ENCODE results near the gene SDK1.
"Not testable (repeated sequence)": the region's sequence is repeated elsewhere in the genome, so short reads cannot be mapped to it uniquely, and the experiment has no call there.

The SDK1 gene

GRCh38 chr7:3914051-3914775, 613.2 kb downstream of the SDK1 start:
- DNase-seq (ENCODE audit: low spot score), result no peak

- no peak for DNase-seq (ENCODE audit: low spot score)
Measured at GRCh38 chr7:3915337-3915878, 614.4 kb downstream of the SDK1 start.

- no peak for DNase-seq (ENCODE audit: low spot score)
Measured at GRCh38 chr7:3916146-3916545, 615.1 kb downstream of the SDK1 start.

- no peak for DNase-seq (ENCODE audit: low spot score)
Measured at GRCh38 chr7:3917436-3917835, 616.4 kb downstream of the SDK1 start.

DNA sequence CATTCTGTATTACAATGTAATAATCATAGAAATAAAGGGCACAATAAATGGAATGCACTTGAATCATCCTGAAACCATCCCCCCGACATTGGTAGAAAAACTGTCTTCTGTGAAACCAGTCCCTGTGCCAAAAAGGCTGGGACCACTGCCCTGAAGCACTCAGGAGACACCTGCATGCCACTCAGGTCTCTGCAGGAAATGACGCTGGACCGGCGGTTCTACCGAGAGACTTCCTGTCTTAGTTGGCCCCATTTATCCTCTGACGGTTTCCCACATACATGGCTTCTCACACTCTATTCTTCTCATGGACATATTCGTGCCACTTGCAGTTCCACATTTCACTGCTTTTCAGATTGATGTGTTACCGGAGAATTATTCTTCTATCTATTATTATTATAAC, 617.5 kb downstream of the SDK1 start:
- no peak for DNase-seq (ENCODE audit: low spot score)

DNA sequence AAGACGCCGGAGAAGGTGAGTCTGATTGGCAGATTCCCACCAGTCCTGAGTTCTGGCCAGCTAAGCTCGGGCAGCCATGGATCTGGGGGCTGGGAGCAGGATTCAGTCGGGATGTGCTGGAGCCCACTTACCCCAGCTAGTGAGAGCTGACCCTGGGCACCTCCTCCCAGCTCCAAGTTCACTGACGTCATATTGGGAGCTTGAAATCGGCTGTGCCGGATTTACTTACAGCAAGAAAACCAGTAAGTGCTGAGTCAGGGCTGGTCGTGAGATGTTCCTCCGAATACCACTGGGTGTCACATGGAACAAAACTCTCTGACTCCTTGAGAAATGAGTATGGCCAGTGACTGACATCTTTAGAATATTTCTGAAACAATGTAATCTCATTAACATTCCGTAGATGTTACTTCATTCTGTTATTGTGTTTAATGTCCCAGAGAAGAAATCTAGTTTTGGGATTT, 621.2 kb downstream of the SDK1 start:
- DNase-seq (ENCODE audit: low spot score), result peak; percentile 83

- no peak for DNase-seq (ENCODE audit: low spot score)
Measured at GRCh38 chr7:3923307-3923918, 622.4 kb downstream of the SDK1 start.

DNA sequence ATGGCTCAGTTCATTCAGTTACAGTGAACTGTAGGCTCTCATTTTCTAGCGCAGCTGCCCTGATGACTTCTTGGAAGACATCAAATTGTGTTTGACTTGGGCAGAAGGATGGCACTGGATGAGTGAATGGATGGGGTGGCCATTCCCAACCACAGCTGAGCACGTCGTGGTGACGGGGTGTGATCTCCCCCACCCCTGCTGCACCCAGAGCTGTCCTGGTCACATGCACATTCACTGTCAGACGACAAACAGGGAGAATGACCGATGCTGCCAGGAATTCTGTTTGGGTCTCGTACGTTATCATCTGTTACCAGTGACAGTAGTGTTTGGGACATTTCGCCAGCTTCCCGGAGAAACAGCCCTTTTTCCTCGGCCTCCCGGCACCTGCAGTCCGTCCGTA, 623.2 kb downstream of the SDK1 start:
- DNase-seq (ENCODE audit: low spot score), result no peak

- no peak for DNase-seq (ENCODE audit: low spot score)
Measured at GRCh38 chr7:3927446-3928110, 626.5 kb downstream of the SDK1 start.

DNA sequence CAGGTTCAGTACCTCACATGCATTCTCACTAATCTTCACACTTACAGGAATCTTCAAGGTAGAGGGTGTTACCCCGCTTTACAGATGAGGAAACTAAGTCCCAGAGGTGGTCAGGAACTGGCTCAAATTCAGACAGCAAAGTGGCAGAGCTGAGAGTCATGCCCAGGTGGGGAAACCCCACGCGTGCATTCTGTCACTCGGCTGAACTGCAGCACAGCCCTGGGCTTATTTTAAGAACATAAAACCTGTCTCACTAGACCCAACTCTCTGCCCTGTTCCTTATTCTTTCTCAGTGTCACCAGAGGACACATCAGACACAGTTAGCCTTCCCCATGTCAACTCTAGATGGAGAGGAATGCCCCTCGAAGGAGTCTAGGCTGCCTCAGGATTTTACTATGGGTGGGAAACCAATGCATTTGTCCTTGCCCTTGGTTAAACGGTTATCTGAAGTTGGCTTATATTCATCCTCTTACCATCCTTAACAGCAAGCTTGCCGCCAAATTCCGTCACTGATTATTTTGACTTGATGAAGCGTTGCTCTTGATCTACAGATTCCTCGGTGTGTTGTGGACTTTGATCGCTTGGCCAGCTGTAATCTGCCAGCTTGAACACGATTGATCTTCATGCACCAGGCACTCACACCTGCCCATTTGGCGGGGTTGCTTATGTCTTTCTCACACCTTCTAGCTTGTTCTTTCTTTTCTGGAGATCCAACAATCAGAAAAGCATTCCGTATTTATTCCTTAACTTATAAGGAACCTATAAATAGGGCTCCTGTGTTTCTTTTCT, 627.9 kb downstream of the SDK1 start:
- no peak for DNase-seq (ENCODE audit: low spot score)

GRCh38 chr7:3931843-3932242, 630.8 kb downstream of the SDK1 start:
- DNase-seq (ENCODE audit: low spot score), result no peak

- no peak for DNase-seq (ENCODE audit: low spot score)
Measured at GRCh38 chr7:3937146-3937545, 636.1 kb downstream of the SDK1 start.

DNA sequence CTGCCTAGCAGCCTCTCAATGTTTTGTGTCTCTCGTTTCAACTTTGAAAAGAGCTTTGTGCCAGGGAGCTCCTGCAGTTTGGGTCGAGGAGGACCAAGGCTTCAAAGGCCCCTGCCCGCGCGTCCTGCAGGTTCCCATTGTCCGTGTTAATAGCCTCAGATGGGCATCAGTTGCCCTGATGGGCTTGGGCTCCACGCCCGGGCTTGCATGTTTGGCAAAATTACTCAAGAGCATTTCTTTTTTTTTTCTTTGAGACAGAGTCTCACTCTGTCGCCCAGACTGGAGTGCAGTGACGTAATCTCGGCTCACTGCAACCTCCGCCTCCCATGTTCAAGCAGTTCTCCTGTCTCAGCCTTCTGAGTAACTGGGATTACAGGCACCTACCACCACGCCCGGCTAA, 636.6 kb downstream of the SDK1 start:
- no peak for DNase-seq (ENCODE audit: low spot score)

DNA sequence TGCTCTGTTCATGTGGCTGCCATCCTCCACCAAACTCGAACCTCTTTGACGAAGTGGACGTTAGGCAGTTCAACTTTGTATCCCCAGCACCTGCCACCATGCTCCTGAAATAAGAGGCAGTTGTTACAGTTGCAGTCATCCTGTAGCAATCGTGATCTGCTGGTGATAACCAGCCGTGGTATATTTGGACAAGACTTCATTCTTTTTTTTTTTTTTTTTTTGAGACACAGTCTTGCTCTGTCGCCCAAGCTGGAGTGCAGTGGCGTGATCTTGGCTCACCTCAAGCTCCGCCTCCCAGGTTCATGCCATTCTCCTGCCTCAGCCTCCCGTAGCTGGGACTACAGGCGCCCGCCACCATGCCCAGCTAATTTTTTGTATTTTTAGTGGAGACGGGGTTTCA, 640.7 kb downstream of the SDK1 start:
- DNase-seq (ENCODE audit: low spot score), result not testable (repeated sequence)

DNA sequence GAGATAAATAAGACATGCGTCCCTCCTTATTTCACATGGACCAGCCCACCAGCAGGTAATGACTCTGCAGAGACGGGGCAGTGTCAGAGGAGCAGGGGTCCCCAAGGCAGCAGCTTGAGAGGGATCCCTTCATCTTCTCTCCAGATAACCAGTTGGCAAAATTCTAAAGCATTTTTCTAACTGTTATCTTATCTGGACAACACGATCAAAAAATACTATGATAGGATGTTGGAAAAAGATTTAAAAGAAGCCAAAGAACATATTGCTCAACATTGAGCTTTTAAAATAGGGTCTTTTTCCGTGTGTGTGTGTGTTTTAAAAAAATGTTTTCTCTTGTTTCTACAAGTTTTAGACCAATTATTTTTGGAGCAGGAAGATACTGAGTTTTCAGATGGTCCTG, 641.2 kb downstream of the SDK1 start:
- DNase-seq (ENCODE audit: low spot score), result no peak

DNA sequence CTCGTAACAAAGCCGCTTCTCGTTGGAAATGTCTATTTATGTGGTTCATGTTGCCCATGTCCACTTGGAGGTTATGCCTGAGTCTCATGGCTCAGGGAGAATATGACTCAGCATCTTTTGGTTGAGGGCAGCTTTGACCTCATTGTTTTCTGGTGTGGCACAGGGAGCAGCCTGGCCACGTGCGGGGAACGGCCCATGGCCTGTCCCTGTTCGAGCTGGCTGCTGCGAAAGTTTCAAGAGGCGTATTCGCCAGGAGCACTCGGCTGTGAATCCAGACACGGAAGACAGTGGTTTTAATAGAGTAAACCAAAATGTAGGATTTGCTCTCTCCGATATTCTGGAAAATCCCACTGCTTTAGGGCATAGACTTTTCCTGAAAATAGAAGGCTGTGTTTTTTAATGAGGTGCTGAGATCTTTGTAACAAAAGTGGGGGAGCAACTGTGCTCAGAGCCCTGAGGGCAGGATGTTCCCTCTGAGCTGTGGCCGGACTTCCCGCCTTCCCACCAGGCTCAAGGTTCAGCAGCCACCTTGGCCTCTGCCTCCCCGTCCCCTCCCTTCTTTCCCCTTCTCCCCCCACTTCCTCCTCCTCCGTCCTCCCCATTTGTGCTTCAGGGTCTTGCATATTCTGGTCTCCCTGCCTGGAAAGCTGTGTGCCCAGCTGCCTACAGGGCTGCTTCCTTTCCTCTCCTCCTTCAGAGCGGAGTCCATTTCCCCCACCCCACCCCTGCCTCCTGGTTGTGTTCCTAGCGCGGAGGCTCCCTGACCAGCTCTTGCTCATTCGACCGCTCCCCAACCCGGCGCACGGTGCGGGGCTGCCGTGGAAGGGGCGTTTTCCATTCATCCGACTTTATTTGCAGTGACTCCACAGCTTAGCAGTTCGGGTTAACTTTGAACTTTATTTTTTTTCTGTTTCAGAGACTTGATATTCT, 642.0 kb downstream of the SDK1 start:
- no peak for DNase-seq (ENCODE audit: low spot score)

GRCh38 chr7:3943779-3944520, 642.9 kb downstream of the SDK1 start:
- DNase-seq (ENCODE audit: low spot score), result no peak

- no peak for DNase-seq (ENCODE audit: low spot score)
Measured at GRCh38 chr7:3949242-3949640, 648.2 kb downstream of the SDK1 start.

- DNase-seq (ENCODE audit: low spot score), result no peak
Measured at GRCh38 chr7:3950249-3950648, 649.2 kb downstream of the SDK1 start.
